Neuronal stem cell (in vitro differentiated cells): Measurements from ENCODE around the gene TSPAN17.
A peak's percentile ranks its signal among the peaks of the same experiment; 100 is the strongest.

Experiments
- DNase-seq: peaks from one replicate; pipeline ENCODE4 v3.0.0-alpha.2; 2013; ENCODE audit warnings: low spot score
- H2AFZ ChIP-seq: one replicate; pipeline ENCODE4 v1.6.1; 2013; ENCODE audit warnings: mild to moderate bottlenecking, low read length, inconsistent platforms
- H2AK5ac ChIP-seq: 2 replicates; pipeline ENCODE4 v1.6.1; 2013; ENCODE audit warnings: low read depth, mild to moderate bottlenecking, inconsistent platforms, low read length, moderate library complexity, mixed read lengths
- H2BK120ac ChIP-seq: 2 replicates; pipeline ENCODE4 v1.6.1; 2013; ENCODE audit warnings: low read depth, mild to moderate bottlenecking, inconsistent platforms, low read length, moderate library complexity, mixed read lengths
- H2BK12ac ChIP-seq: one replicate; pipeline ENCODE4 v1.6.1; 2013; ENCODE audit warnings: low read length, inconsistent platforms
- H2BK15ac ChIP-seq: 2 replicates; pipeline ENCODE4 v1.6.1; 2013; ENCODE audit warnings: mild to moderate bottlenecking, low read length, inconsistent platforms, mixed read lengths
- H2BK5ac ChIP-seq: one replicate; pipeline ENCODE4 v1.6.1; 2013; ENCODE audit warnings: inconsistent platforms, mild to moderate bottlenecking, low read length, moderate library complexity
- H3K14ac ChIP-seq: one replicate; pipeline ENCODE4 v1.6.1; 2013; ENCODE audit warnings: low read length, inconsistent platforms
- H3K18ac ChIP-seq: 2 replicates; pipeline ENCODE4 v1.6.1; 2013; ENCODE audit warnings: low read length, inconsistent platforms
- H3K23ac ChIP-seq: 2 replicates; pipeline ENCODE4 v1.6.1; 2013; ENCODE audit warnings: low read depth, mild to moderate bottlenecking, mixed read lengths, low read length, inconsistent platforms; ENCODE audit not compliant: poor library complexity
- H3K27ac ChIP-seq: replicated peaks from 3 replicates; pipeline ENCODE4 v1.5.1; 2013; ENCODE audit warnings: low read length, inconsistent platforms
- H3K27me3 ChIP-seq, 3 experiments: 2 replicates each; pipeline ENCODE4 v1.6.1; 2013; ENCODE audit warnings: low read length in 3 of 3, mild to moderate bottlenecking in 2 of 3, inconsistent platforms in 1 of 3, low read depth in 1 of 3, mixed read lengths in 1 of 3, moderate library complexity in 1 of 3; ENCODE audit not compliant: control insufficient read depth in 3 of 3, insufficient read depth in 3 of 3
- H3K36me3 ChIP-seq, 2 donors: replicated peaks in 1 of 2; 2 replicates each; pipeline ENCODE4 v1.6.1; 2013; ENCODE audit warnings: low read length in 2 of 2; ENCODE audit not compliant: control insufficient read depth in 2 of 2, insufficient read depth in 2 of 2
- H3K4ac ChIP-seq: 2 replicates; pipeline ENCODE4 v1.6.1; 2013; ENCODE audit warnings: inconsistent platforms, mild to moderate bottlenecking, low read length, moderate library complexity
- H3K4me1 ChIP-seq, 2 donors: 1 replicate in 1 of 2; 2 replicates in 1 of 2; pipeline ENCODE4 v1.6.1; 2013; ENCODE audit warnings: low read length in 2 of 2, low read depth in 1 of 2; ENCODE audit not compliant: control insufficient read depth in 2 of 2, insufficient read depth in 1 of 2
- H3K4me2 ChIP-seq: one replicate; pipeline ENCODE4 v1.6.1; 2013; ENCODE audit warnings: mild to moderate bottlenecking, low read length, inconsistent platforms; ENCODE audit not compliant: insufficient read depth, poor library complexity, severe bottlenecking
- H3K4me3 ChIP-seq, 2 donors: 2 replicates each; pipeline ENCODE4 v1.5.1; 2013; ENCODE audit warnings: low read length in 2 of 2, mild to moderate bottlenecking in 2 of 2, inconsistent platforms in 1 of 2, moderate library complexity in 1 of 2
- H3K79me1 ChIP-seq: one replicate; pipeline ENCODE4 v1.6.1; 2013; ENCODE audit warnings: low read depth, mild to moderate bottlenecking, inconsistent platforms, low read length, moderate library complexity
- H3K9ac ChIP-seq: one replicate; pipeline ENCODE4 v1.6.1; 2013; ENCODE audit warnings: mild to moderate bottlenecking, low read depth, low read length, inconsistent platforms; ENCODE audit not compliant: poor library complexity
- H3K9me3 ChIP-seq, 2 donors: replicated peaks in 1 of 2; 2 replicates each; pipeline versions ENCODE3 to v1.6.1; 2013; ENCODE audit warnings: low read length in 2 of 2, mild to moderate bottlenecking in 2 of 2, inconsistent platforms in 1 of 2, low read depth in 1 of 2, mixed read lengths in 1 of 2, moderate library complexity in 1 of 2; ENCODE audit not compliant: control insufficient read depth in 2 of 2, insufficient read depth in 1 of 2
- H4K8ac ChIP-seq: one replicate; pipeline ENCODE4 v1.6.1; 2013; ENCODE audit warnings: low read depth, mild to moderate bottlenecking, inconsistent platforms, low read length, moderate library complexity
- H4K91ac ChIP-seq: one replicate; pipeline ENCODE4 v1.6.1; 2013; ENCODE audit warnings: low read length, low read depth, mild to moderate bottlenecking, inconsistent platforms; ENCODE audit not compliant: poor library complexity
- WGBS, 2 donors: extraction: QIAGEN DNeasy Blood & Tissue Kit; methylation state at CpG; one replicate each; pipeline ENCODE4 v1.1.7; 2013; ENCODE audit warnings: missing lambda C conversion rate in 2 of 2, mixed read lengths in 1 of 2; ENCODE audit not compliant: insufficient read length in 2 of 2, insufficient replicate concordance in 1 of 2; ENCODE audit errors: extremely low coverage in 2 of 2; 5-methylcytosine and 5-hydroxymethylcytosine counted together

TSPAN17 gene

GRCh38 chr5:176644878-176645670 is 2.2 kb upstream of the TSPAN17 start:
- Histone ChIP-seq H3K36me3 (no peaks in the 10 kb centered on the region), H3K27me3 (peaks cover 0 to 59% (median 4%) of the 10 kb centered on the region in 3 experiments), H3K4me1 (peaks cover 4 to 19% of the 10 kb centered on the region in 2 donors), H3K4me2 (no peak overlapping the region), H2BK5ac (peak overlapping the region; percentile 80), H3K4me3 (no peak overlapping the region), H2BK120ac (peak overlapping the region; percentile 85), H2BK15ac (peak overlapping the region; percentile 88), H4K8ac (no peak overlapping the region), H3K23ac (no peak overlapping the region), H2BK12ac (peak overlapping the region; percentile 75), H3K18ac (peak overlapping the region; percentile 74), H2AK5ac (peak overlapping the region; percentile 78), H3K27ac (no peak overlapping the region), H4K91ac (no peak overlapping the region), H3K79me1 (peaks cover 2% of the 10 kb centered on the region), H3K4ac (peak overlapping the region; percentile 6), H3K9me3 (no peaks in the 10 kb centered on the region), H2AFZ (no peak overlapping the region), H3K14ac (no peak overlapping the region), H3K9ac (peak overlapping the region; percentile 54)
- DNase-seq, result no peak
- no CpG with 5 or more reads among the region's 22 CpGs for WGBS, 2 donors

GRCh38 chr5:176646049-176646706 is 1.1 kb upstream of the TSPAN17 start:
- Histone ChIP-seq H2BK5ac (peak overlapping the region; percentile 80), H3K4me1 (peaks cover 4 to 19% of the 10 kb centered on the region in 2 donors), H3K36me3 (no peaks in the 10 kb centered on the region), H2BK12ac (peak overlapping the region; percentile 98), H3K4ac (no peak overlapping the region), H2AK5ac (peak overlapping the region; percentile 94), H2BK120ac (no peak overlapping the region), H3K27ac (no peak overlapping the region), H2AFZ (peak overlapping the region; percentile 92), H2BK15ac (peak overlapping the region; percentile 88), H3K27me3 (peaks cover 0 to 50% (median 4%) of the 10 kb centered on the region in 3 experiments), H3K9me3 (no peaks in the 10 kb centered on the region), H4K91ac (no peak overlapping the region), H3K14ac (no peak overlapping the region), H4K8ac (peak overlapping the region; percentile 75), H3K9ac (no peak overlapping the region), H3K79me1 (peaks cover 5% of the 10 kb centered on the region), H3K4me2 (no peak overlapping the region), H3K18ac (peak overlapping the region; percentile 96), H3K23ac (no peak overlapping the region), H3K4me3 (no peak overlapping the region)
- no CpG with 5 or more reads among the region's 7 CpGs for WGBS, 2 donors
- DNase-seq, result no peak

GRCh38 chr5:176646707-176647029 is 616 bp upstream of the TSPAN17 start:
- H3K9me3 ChIP-seq, result no peaks in the 10 kb centered on the region
- H3K27ac ChIP-seq, result no peak overlapping the region
- peak overlapping the region; percentile 93 for H4K8ac ChIP-seq
- H3K4me2 ChIP-seq, result peak overlapping the region; percentile 47
- peak overlapping the region; percentile 96 for H3K18ac ChIP-seq
- H2BK120ac ChIP-seq, result no peak overlapping the region
- peaks cover 0 to 45% (median 4%) of the 10 kb centered on the region in 3 experiments for H3K27me3 ChIP-seq
- peaks cover 5% of the 10 kb centered on the region for H3K79me1 ChIP-seq
- no peaks in the 10 kb centered on the region for H3K36me3 ChIP-seq
- H3K4ac ChIP-seq, result peak overlapping the region; percentile 93
- peak overlapping the region; percentile 68 for H3K23ac ChIP-seq
- H4K91ac ChIP-seq, result peak overlapping the region; percentile 89
- peak overlapping the region; percentile 78 for H3K9ac ChIP-seq
- H2AK5ac ChIP-seq, result peak overlapping the region; percentile 6
- no CpG with 5 or more reads among the region's 11 CpGs for WGBS, 2 donors
- peak overlapping the region; percentile 80 for H2BK5ac ChIP-seq
- H3K14ac ChIP-seq, result no peak overlapping the region
- H3K4me3 ChIP-seq, result peak overlapping the region in 1 of 2 donors; percentile 51
- peaks cover 4 to 19% of the 10 kb centered on the region in 2 donors for H3K4me1 ChIP-seq
- no peak overlapping the region for H2BK12ac ChIP-seq
- no peak for DNase-seq
- peak overlapping the region; percentile 92 for H2AFZ ChIP-seq
- peak overlapping the region; percentile 53 for H2BK15ac ChIP-seq
